CD4-positive, alpha-beta T cell treated with Interleukin-17A for 4 hours (primary cell): ENCODE data around the gene WIPI1.

Experiments used
- DNase-seq: peaks from one replicate; pipeline ENCODE4 v3.0.0-alpha.2; 2020; ENCODE audit warnings: mixed read lengths

Gene WIPI1

GRCh38 chr17:68460146-68460545 is 2.9 kb upstream of the WIPI1 start:
- DNase-seq: no peak

- no peak for DNase-seq
These were observed 1.8 kb upstream of the WIPI1 start for GRCh38 chr17:68459037-68459639.

GRCh38 chr17:68458260-68459036 is 1.2 kb upstream of the WIPI1 start:
- no peak for DNase-seq

- peak; percentile 98 for DNase-seq
These were observed 403 bp upstream of the WIPI1 start for GRCh38 chr17:68457539-68458259.

GRCh38 chr17:68456339-68457167 is 743 bp downstream of the WIPI1 start:
- no peak for DNase-seq

- no peak for DNase-seq
These were observed 1.4 kb downstream of the WIPI1 start for GRCh38 chr17:68455901-68456338.

GRCh38 chr17:68453991-68454665 is 3.2 kb downstream of the WIPI1 start:
- DNase-seq: no peak

GRCh38 chr17:68452724-68453290 is 4.5 kb downstream of the WIPI1 start:
- DNase-seq: no peak

GRCh38 chr17:68451670-68452354 is 5.5 kb downstream of the WIPI1 start:
- DNase-seq: no peak

GRCh38 chr17:68450801-68451200 is 6.5 kb downstream of the WIPI1 start:
- no peak for DNase-seq

GRCh38 chr17:68450391-68450790 is 6.9 kb downstream of the WIPI1 start:
- no peak for DNase-seq

- no peak for DNase-seq
These were observed 8.1 kb downstream of the WIPI1 start for GRCh38 chr17:68449021-68449739.

- no peak for DNase-seq
These were observed 10.7 kb downstream of the WIPI1 start for GRCh38 chr17:68446626-68447041.

GRCh38 chr17:68445671-68446070 is 11.6 kb downstream of the WIPI1 start:
- no peak for DNase-seq

GRCh38 chr17:68443972-68444464 is 13.3 kb downstream of the WIPI1 start:
- no peak for DNase-seq

- peak; percentile 22 for DNase-seq
These were observed 16.1 kb downstream of the WIPI1 start for GRCh38 chr17:68441070-68441770.

- DNase-seq: no peak
These were observed 16.8 kb downstream of the WIPI1 start for GRCh38 chr17:68440526-68440925.

GRCh38 chr17:68439656-68440290 is 17.5 kb downstream of the WIPI1 start:
- DNase-seq: no peak
